GM19025 (cell line): ENCODE results near the gene ZNF2.
"Not testable (repeated sequence)": the region's sequence is repeated elsewhere in the genome, so short reads cannot be mapped to it uniquely, and the experiment has no call there.

ENCODE experiments used
- ATAC-seq: cut with Tn5 transposase; IDR thresholded peaks from one replicate; pipeline ENCODE4 v1.9.1; 2021; ENCODE audit warnings: mild to moderate bottlenecking, low read depth, moderate library complexity; ENCODE audit not compliant: unreplicated experiment

Gene ZNF2

DNA sequence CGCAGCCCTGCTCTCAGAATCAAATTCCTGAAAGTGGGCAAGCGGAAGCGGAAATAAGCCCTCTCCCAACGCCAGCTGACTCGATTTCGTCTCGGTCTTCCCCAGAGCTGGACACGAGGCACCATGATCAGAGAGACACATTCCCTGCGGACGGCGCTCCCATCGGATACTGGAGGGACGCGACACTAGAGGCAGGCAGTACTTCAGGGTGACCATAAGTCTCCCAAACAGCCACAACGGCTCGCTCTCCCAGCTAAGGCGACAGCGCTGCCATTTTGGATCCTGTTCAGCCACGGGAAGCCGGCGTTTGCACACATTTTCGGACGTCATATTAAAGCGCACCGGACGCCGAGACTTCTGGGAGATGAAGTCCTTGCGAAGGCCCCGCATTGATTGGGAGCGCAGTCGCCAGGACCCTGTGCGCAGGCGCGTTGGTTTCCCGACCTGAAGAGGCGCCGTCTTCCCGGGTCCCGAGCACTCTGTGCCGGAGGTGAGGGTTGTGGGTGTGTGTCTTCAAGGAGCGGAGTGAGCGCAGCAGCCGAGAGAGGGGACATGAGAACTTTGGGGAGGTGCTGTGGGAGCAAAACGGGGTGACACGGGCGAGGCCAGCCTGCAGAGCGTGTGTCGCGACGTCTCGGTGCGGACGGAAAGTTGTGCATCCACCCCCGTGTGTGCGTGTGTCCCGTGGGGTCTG is at the start of gene ZNF2:
ZNF2 (plus strand) TSS at position 439 of the 694 bp plus-strand sequence. CDS start 10,418 bp downstream, outside the sequence.
- ATAC-seq, result peak; percentile 94

DNA sequence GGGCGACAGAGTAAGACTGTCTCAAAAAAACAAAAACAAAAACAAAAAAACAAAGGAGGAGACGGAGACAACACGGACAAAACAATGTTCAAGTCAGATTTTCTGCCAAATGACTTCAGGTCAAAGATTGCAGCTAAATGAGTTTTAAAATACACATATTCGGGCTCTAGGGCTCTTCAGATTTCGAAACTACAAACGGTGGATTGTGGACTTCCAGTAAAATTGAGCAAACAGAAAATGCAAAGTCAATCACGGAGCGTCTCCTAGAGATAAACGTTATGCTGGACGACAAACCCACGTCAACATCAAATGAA is 44.6 kb upstream of the ZNF2 start:
- ATAC-seq, result no peak

DNA sequence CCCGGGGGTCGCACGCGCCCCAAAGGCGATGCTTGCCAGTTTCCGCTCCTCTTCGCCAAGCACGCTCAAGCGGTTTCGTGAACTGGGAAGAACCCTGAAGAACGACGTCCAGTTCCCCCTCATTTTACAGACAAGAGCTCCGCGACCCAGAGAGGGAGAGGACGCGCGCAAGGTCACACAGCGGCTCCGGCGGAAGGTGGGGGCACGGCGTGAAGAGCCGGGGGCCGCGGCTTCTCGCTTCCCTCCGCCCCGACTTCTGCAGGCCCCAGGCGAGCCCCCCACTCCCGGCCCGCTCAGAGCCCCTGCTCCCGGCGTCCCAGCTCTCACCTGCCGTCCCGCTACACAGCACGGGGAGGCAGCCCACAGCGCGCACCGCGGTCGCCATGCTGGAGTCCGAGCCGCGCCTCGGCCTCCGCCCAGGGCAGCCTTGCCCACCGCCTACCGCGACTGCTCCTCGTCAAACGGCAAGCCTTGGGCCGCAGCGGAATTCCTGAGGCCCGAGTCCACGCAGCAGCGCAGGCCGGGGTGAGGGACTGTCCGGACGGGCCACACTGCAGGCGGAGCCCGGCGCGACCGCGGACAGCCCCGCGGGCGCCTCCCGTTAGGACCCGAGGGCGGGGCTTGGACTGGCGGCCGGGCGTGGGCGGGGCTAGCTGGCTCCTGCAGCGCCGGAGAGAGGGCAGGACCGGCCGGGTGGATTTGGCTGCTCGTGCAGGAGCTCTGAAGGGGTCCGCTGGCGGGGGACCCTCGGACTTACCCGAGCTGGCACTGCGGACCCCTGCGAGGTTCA is 44.0 kb upstream of the ZNF2 start, which contains the start of gene MRPS5:
MRPS5 (minus strand) TSS at position 402 of the 790 bp plus-strand sequence; CDS start at position 385, 17 bp downstream.
- ATAC-seq, result peak; percentile 94

DNA sequence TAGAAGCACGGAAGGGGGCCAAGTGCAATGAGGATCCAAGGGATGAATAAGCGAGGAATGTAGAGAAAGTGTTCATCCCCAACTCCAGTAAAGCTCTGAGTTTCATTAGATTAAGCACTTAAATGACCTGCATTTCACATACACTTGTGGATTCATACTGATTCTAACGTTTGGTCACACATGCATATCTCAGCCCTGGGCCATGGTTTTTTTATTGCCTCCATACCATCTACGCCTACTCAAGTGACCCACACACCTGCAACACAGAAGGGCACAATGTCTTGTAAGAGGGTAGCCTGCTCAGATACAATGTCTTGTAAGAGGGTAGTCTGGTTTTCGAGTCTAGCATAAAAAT is 43.4 kb upstream of the ZNF2 start:
- peak; percentile 0 for ATAC-seq

DNA sequence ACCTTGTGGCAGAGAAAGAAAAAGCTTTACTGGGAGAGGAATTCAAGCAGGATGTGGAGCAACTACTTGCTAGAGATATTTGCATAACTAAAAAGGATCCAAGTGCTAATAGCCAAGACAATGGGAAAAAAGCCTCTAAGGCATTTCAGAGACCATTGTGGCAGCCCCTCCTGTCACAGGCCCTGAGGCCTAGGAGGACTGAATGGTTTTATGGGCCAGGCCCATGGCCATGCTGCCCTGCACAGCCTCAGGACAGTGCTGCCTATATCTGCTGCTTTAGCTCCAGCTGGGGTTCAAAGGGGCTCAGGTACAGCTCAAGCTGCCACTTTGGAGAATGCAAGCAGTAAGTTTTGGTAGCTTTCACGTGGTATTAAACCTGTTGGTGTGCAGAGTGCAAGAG is 26.9 kb upstream of the ZNF2 start:
- no peak for ATAC-seq

DNA sequence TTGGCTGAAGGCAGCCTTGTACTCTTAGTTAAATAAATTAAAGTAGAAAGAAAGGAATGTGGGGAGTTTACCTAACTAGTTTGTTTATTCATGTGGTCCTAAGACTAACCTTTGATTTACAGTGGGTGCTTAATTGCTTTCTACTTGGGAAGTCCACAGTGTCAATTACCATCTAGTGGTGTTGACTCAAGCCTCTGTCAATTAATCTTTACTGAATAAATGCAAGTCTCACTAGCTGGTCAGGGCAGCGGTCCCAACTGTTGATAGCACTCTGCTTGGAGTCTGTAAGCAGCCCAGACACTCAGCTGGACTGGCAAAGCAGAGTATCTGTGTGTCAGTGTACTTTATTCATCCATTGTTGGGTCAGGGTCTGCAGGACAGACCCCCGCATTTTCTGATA is 21.8 kb upstream of the ZNF2 start:
- no peak for ATAC-seq

DNA sequence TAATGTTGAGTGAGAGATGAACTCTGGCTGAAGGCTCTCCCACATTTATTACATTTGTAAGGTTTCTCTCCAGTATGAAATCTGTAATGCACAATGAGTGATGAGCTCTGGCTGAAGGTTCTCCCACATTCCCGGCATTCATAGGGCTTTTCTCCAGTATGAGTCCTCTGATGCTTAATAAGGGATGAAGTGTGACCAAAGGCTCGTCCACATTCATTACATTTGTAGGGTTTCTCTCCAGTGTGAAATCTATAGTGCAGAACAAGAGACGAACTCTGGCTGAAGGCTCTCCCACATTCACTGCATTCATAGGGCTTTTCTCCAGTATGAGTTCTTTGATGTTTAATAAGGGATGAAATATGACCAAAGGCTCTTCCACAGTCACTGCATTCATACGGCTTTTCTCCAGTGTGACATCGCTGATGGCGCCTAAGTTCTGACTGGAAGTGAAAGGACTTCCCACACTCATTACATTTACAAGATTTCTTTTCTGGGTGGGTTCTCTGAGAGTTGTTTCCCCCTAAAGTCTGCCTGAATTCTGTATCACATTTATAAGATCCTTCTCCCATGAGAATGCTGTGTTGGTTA is 16.1 kb upstream of the ZNF2 start:
- ATAC-seq, result no peak

DNA sequence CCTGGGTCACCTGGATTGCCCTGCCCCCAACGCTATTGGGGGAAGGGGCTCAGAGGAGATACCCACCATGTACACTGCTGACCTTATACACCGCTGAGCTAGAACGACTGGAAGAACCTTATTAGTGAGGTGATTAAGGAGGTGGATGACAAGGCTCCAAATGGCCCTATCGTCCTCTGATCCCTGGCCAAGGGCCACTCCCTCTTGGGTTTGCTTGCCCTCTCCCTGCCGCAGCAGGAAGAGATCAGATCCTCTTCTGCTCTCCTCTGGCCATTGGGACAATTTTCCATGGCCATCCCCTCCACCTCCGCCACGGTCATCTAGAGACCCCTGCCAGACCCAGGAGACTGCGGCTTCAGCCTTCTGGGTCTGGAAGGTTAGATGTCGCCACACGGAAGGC is 7.2 kb upstream of the ZNF2 start:
- no peak for ATAC-seq

DNA sequence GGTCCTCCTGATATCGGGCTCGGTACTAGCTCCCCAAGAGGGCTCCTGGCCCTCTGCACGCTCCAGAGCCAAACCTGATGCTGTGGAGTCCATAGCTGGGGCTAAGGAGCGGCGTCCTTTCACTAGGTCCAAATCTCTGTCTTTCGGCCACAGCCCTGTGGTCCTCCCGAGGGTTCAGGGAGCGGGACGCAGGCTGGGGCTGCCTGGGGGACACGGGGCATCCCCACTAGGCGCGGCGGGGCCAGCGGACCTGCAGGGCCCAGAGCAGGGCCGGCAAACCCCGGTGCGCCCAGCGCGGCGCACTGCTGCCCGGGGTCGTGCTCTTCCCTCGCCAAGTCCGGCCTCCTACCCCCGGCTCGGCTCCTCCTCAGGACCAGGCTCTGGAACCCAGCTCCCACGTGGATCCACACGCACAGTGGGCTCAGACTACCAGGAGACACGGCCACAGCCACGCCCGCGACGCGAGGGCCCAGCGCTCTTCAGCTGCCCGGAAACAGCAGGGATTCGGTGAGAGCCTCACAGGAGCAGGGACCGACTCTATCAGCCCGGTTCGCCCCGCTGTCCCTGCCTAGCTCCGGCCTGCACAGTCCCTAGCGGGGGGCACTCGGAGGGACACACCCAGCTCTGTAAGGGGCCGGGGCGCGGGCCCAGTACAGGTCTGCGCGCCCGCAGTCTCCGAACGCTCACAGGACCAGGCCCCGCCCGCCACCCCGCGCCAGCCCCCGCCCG is 6.6 kb upstream of the ZNF2 start:
- ATAC-seq, result peak; percentile 42

DNA sequence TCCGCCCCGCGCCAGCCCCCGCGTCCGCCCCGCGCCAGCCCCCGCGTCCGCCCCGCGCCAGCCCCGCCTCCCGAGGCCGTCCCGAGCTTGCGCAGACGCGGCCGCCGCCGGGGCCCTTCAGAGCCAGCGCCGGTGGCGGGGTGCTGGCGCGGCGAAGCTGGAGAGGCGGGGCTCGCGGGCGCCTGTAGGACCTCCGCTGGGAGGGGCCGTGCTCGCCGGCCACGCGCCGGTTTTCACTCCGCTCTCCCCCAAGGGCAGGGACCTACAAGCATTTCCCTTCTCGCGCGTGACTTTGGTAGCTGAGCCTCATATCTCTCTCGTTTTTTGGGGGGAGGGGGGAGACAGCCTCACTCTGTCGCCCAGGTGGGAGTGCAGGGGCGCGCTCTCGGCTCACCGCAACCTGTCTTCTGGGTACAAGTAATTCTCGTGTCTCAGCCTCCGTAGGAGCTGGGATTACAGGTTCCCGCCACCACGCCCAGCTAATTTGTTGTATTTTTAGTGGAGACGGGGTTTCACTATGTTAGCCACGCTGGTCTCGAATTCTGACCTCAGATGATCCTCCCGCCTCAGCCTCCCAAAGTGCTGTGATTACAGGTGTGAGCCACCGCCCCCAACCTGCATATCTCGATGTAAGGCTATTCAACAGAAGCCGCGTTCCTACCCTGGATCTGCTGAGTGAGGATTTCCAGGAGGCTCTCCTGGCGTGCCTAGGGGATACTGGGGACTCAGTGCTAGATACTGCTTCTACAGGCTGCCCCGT is 5.7 kb upstream of the ZNF2 start, which contains the start of gene ZNF514:
ZNF514 (minus strand) TSS at position 159 of the 760 bp plus-strand sequence. CDS start 6,595 bp downstream, outside the sequence.
- ATAC-seq, result peak; percentile 94

DNA sequence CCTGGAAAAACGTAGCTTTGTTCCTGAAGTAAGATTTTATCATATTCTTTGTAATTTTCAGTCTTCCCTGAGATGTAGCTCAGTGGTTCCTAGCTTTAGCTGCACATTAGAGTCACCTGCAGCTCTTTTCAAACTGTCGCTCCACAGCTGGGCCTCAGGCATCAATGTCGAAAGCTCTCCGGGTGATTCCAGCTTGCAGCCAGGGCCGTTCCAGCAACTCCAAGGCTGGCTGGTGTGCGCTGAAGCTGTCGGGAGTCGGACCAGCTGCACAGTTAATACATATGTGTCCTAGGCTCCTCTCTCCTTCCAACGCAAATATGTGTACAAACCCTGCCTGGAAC is 609 bp upstream of the ZNF2 start:
- peak; percentile 15 for ATAC-seq

DNA sequence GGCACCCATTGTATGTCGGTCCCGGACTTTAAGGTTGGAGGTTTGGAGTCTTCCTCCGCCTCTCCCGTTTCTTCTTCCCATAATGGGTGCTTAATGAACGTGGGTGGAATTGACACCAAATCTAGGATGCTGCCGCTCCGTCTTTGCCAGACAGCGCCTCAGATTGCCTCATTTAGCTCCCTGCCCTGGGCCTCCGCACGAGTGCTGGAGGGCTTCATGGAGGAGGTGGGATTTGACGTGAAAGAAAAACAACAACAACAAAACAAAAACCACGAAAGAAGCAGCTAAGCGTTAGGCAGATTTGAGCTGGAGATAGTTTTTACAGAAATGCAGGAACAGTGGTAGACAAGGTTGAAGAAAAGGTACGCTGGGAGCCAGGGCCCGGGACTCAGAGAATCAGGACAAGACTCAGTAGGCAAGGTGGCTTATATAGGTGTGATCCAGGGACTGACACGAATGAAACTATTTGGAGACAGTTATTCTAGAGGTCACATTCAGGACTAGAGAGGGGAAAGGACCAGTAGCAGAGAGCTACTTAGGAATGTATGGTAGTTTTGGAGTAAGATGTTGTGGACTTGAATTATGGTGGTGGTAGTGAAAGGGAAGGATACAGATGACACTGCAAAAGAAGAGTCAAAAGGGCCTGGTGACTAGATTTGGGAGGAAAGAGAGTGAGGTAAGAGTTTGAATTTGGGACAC is 605 bp downstream of the ZNF2 start:
- peak; percentile 6 for ATAC-seq

DNA sequence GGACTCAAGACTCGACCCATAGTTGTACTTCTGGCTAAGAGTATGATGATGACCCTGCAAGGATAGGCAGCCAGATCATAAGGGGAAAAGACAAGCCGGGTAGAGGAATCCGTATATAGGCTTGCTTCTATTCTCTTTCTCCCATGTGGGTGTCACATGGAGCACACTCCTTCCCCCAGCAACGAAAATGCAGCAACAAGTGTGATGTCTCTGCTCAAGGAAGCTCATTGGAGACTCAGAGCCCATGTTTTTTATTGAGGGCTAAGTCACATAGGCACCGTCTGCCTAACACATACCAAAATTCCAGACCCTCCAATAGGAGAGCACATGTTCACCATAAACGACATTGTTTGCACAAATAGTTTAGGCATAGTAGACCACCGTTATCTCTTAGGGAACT is 6.3 kb downstream of the ZNF2 start:
- no peak for ATAC-seq

DNA sequence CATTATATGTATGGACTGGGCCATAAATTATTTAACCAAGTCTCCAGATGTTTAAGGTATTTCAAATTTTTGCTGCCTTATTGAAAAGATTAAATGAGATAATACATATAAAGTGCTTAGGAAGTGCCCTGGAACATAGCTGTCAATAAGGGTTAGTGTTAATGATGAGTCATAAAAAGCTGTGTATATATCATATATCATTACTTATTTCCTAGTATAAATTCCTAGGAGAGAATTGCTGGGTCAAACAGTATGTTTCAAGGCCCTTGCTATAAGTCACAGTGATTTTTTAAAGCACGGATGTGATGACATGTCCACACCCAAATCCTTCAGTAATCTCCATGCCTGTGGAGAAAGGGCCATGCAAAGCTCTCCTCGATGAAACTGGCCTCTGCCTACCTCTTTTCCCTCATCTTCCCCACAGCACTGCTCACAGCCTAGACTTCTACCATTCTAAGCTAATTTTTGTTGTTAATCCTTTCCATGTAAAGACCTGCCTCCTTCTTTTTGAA is 8.5 kb downstream of the ZNF2 start:
- ATAC-seq, result no peak

DNA sequence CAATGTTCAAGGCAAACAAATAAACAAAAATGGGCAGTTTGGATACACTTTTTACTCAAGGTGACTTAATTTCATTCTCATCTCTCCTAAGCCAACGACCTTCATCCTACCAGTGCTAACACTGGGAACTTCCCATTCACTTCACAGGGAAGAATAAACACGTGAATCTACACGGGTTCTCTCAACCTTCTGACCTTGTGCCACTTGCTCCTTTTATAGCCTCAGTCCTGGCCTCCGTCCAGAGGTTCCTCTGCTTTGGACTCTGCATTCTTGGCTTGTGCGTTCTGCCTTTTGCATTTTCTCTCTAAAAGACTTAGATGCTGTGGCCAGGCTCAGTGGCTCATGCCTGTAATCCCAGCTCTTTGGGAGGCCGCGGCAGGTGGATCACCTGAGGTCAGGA is 13.8 kb downstream of the ZNF2 start:
- ATAC-seq, result no peak

DNA sequence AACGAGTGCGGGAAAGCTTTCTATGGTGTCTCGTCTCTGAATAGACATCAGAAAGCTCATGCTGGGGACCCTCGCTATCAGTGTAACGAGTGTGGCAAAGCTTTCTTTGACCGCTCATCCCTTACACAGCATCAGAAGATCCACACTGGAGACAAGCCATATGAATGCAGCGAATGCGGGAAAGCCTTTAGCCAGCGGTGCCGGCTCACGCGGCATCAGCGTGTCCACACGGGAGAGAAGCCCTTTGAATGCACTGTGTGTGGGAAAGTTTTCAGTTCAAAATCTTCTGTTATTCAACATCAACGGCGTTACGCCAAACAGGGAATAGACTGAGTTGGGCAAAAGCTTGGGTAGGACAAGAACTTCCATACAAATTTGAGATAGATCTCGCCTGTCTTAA is 16.2 kb downstream of the ZNF2 start:
- ATAC-seq, result no peak

DNA sequence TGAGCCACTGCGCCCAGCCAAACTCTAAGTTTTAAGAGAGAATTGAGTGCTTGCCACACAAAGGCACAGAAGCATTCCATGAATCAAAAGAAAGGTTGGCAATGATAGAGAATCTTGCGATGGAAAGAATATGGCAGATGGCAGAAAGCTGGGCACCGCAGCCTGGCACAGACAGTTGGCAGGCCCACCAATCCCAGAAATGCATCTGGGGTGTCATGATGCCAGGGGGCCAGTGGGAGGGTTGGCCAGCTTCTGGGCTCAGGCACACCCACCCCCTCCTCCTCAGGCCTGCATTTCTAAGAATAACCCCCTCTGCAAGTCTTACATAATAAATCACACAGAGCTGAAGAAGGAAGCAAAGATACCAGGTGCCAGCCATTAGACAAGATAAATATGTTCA is 19.6 kb downstream of the ZNF2 start:
- ATAC-seq, result no peak

DNA sequence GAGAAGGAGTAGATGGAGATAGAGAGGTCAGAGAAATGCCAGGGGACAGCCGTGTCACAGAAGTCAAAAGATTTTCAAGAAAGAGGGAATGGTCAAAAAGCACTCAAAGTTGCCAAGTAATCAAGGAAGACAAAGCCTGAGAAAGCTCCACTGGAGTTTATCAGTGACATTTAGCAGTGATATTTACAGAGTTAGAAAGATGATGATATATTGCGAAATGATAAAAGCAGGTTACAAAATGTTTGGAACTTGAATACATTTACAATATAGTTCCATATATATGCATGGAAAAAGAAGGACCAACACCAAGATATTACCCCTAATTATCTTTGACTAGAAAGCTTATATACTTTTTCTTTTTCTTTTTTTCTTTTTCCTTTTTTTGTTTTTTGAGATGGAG is 20.4 kb downstream of the ZNF2 start:
- ATAC-seq, result no peak

DNA sequence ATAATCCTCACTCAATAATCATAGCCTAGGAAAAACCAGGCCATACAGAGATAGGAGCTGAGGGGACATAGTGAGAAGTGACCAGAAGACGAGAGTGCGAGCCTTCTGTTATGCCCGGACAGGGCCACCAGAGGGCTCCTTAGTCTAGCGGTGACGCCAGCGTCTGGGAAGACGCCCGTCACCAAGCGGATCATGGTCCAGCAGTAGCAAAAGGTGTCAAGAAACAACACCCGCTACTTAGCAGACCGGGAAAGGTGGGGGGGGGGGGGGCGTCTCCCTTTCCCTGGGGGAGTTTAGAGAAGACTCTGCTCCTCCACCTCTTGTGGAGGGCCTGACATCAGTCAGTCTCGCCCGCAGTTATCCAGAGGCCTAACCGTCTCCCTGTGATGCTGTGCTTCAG is 27.3 kb downstream of the ZNF2 start:
- ATAC-seq, result not testable (repeated sequence)

DNA sequence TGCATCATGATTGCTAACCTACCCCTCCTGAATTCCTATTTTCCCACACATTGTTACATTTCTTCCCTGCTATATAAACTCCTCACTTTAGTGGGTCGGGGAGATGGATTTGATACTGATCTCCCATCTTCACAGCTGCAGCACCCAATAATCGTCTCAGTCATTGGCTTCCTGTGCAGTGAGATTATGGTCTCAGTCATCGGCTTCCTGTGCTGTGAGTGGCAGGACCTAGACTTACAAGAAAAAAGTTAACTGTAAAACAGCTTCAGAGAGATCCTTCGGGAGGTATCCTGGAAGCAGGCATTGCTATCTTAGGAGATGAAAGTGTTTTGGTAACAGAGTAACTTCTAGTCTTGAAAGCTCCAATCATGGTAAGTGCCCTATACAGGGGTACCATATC is 38.3 kb downstream of the ZNF2 start:
- ATAC-seq, result no peak
